K562 (cell line): Measurements from ENCODE around the gene MRPS10. TPM values are rescaled to one million over a fixed set of nuclear protein-coding genes. Genes with fewer than 3 reads are reported as not detected.

Experiments
- ATF1 ChIP-seq, 2 experiments: fragments of 450-650 bp in 1 of 2; IDR thresholded peaks; 2 replicates each; pipeline ENCODE4 v1.6.1; 2016; ENCODE audit warnings: missing compliant biosample characterization in 1 of 2, missing genetic modification characterization in 1 of 2
- CREB1 ChIP-seq, 2 experiments: sonication (generic) in 1 of 2; formaldehyde crosslinking in 1 of 2; IDR thresholded peaks; 2 replicates each; pipeline versions ENCODE4 v1.6.1 to v1.8.0; 2012 to 2022; ENCODE audit warnings: inconsistent platforms in 1 of 2, mild to moderate bottlenecking in 1 of 2, missing genetic modification reagents in 1 of 2, moderate library complexity in 1 of 2
- CREM ChIP-seq: IDR thresholded peaks from 2 replicates; pipeline ENCODE4 v1.6.1; 2014; ENCODE audit warnings: antibody characterized with exemption, low read depth
- DDX20 ChIP-seq: fragments of 450-650 bp; IDR thresholded peaks from 2 replicates; pipeline ENCODE4 v1.6.1; 2016; ENCODE audit warnings: missing genetic modification characterization, low read depth, mild to moderate bottlenecking, missing compliant biosample characterization, moderate library complexity
- EHMT2 ChIP-seq: fragments of 450-650 bp; IDR thresholded peaks from 2 replicates; pipeline ENCODE4 v1.6.1; 2018; ENCODE audit warnings: antibody characterized with exemption
- HMG20B ChIP-seq: fragments of 250-450 bp; sonication (Bioruptor Pico); IDR thresholded peaks from 2 replicates; pipeline ENCODE4 v1.5.0; 2021; ENCODE audit warnings: mild to moderate bottlenecking
- MYNN ChIP-seq, 2 experiments: sonication (generic); formaldehyde crosslinking in 1 of 2; IDR thresholded peaks; 2 replicates each; pipeline versions ENCODE4 v1.5.0 to v1.6.1; 2016 to 2020; ENCODE audit warnings: antibody characterized with exemption in 1 of 2, missing genetic modification reagents in 1 of 2
- NFXL1 ChIP-seq: fragments of 450-650 bp; formaldehyde crosslinking; IDR thresholded peaks from 2 replicates; pipeline ENCODE4 v1.4.0; 2021; ENCODE audit warnings: mild to moderate bottlenecking
- PHF20 ChIP-seq: fragments of 450-650 bp; IDR thresholded peaks from 2 replicates; pipeline ENCODE4 v1.6.1; 2018; ENCODE audit not compliant: partially characterized antibody
- POU5F1 ChIP-seq: fragments of 150-350 bp; IDR thresholded peaks from 2 replicates; pipeline ENCODE4 v1.6.1; 2014; ENCODE audit warnings: borderline replicate concordance, low read length, low read depth, mild to moderate bottlenecking; ENCODE audit not compliant: partially characterized antibody
- PPARD ChIP-seq: fragments of 250-450 bp; sonication (Bioruptor Pico); IDR thresholded peaks from 2 replicates; pipeline ENCODE4 v1.8.0; 2022; ENCODE audit warnings: inconsistent platforms, mild to moderate bottlenecking, moderate library complexity
- SAFB ChIP-seq: fragments of 200-400 bp; formaldehyde crosslinking; IDR thresholded peaks from 2 replicates; pipeline ENCODE4 v1.6.1; 2017; ENCODE audit warnings: low read depth, low read length, borderline replicate concordance
- STAG1 ChIP-seq: sonication (generic); formaldehyde crosslinking; IDR thresholded peaks from 2 replicates; pipeline ENCODE4 v1.5.0; 2020; ENCODE audit warnings: missing genetic modification reagents, borderline replicate concordance
- TARDBP ChIP-seq: fragments of 450-650 bp; IDR thresholded peaks from 2 replicates; pipeline ENCODE4 v1.6.1; 2016
- WHSC1 ChIP-seq: IDR thresholded peaks from one replicate; pipeline ENCODE4 v1.6.1; 2012; ENCODE audit warnings: low read length, control low read depth, inconsistent platforms
- XRCC4 ChIP-seq: IDR thresholded peaks from one replicate; pipeline ENCODE4 v1.6.1; 2011; ENCODE audit not compliant: insufficient read depth, insufficient read length; ENCODE audit errors: extremely low read depth
- ZNF3 ChIP-seq: fragments of 250-450 bp; sonication (Bioruptor Pico); IDR thresholded peaks from 2 replicates; pipeline ENCODE4 v1.5.0; 2021; ENCODE audit warnings: mild to moderate bottlenecking, moderate library complexity
- ZNF436 ChIP-seq: fragments of 250-450, 450-650 bp; sonication (Bioruptor Pico); formaldehyde crosslinking; IDR thresholded peaks from 2 replicates; pipeline ENCODE4 v1.7.0; 2020; ENCODE audit warnings: mild to moderate bottlenecking
- ZNF561 ChIP-seq: fragments of 450-650 bp; formaldehyde crosslinking; conservative IDR thresholded peaks from 2 replicates; pipeline ENCODE4 v1.4.0; 2020; ENCODE audit warnings: mild to moderate bottlenecking, moderate library complexity
- polyA plus RNA-seq, 8 experiments: library from polyadenylated mRNA; depleted of rRNA in 4 of 8; stranded (reverse) in 5 of 8; unstranded in 3 of 8; fragments of >200 nt; fragmentation: Nextera tagmentation in 2 of 8; fragmentation: Illumina TruSeq in 1 of 8; extraction: Ambion mirVana in 2 of 8; extraction: Trizol in 1 of 8; gene quantifications; 2 replicates each; pipeline versions ENCODE4 v1.2.1 to v1.2.3, GENCODE V29; 2011 to 2014; ENCODE audit warnings: inconsistent platforms in 1 of 8, missing spikeins in 1 of 8
- total RNA-seq, 7 experiments: library from RNA; depleted of rRNA in 6 of 7; stranded (reverse); fragments of >200 nt in 6 of 7; fragmentation: Illumina TruSeq in 2 of 7; extraction: Trizol in 2 of 7; gene quantifications; 2 replicates each; pipeline versions ENCODE4 v1.2.1 to v1.2.3, GENCODE V29; 2011 to 2021; ENCODE audit warnings: low replicate concordance in 1 of 7
- TF ChIP-seq, protein P1 (sequence below): fragments of 450-650 bp; formaldehyde crosslinking; IDR thresholded peaks from 2 replicates; pipeline ENCODE4 v1.4.0; 2020; ENCODE audit warnings: mild to moderate bottlenecking, moderate library complexity
- TF ChIP-seq, protein P2 (sequence below): fragments of 450-650 bp; IDR thresholded peaks from 2 replicates; pipeline ENCODE4 v1.6.1; 2016; ENCODE audit warnings: borderline replicate concordance
- TF ChIP-seq, protein P3 (sequence below): fragments of 250-450 bp; sonication (Bioruptor Pico); IDR thresholded peaks from 2 replicates; pipeline ENCODE4 v1.5.0; 2021; ENCODE audit warnings: mild to moderate bottlenecking, moderate library complexity

Gene MRPS10
- total and polyA plus RNA-seq, 9 of the 15 experiments (the other 6 are each of a cell fraction or from before 2014, with no cell fraction given), result 48.6 to 166 (median 93.7) TPM

DNA sequence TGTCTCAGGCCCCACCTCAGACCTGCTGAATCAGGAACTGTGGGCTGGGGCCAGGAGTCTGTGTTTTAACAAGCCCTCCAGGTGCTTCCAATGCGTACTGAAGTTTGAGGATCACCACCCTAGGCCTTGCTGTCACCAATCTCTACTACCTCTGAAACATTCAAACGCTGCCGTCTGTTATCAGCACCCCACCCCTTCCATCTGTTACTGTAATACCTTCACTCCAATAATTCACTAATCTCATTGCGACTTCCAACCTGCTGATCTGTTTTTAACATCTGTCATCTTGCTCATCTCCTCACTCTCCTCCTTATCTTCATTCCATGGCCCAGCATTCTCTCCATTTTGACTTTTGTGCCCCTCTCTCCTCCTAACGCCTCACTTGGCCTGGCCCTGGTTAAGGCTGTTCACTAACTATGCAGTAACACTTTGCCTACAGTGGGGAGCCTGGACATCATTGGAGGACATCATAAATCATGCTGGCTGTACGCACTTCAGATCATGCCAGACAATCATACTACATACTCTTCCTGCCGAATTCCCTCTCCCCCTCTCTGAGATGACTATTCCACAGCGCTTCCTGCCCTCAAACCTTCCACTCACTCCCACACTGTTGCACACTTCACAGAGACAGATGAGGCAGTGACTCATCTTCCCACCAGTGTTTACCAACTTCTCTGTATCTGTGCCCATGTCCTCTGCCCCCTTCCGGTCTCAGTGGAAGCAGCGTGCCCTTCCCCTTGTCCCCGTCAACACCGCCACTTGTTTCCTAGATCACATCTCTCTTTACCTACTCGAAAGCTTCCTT, 19.9 kb downstream of the MRPS10 start (continued):
- no peak for TF ChIP-seq SAFB
- peak; percentile 87 for TF ChIP-seq MYNN (IDR thresholded peaks at IDR 0.05)
- TF ChIP-seq MYNN (CRISPR knock-in tag; IDR thresholded peaks at IDR 0.05), result no peak
- TF ChIP-seq POU5F1, result no peak
- peak; percentile 42; the same call in 1 of the 2 replicates for TF ChIP-seq CREM
- peak; percentile 64; the same call in 1 of the 2 replicates for TF ChIP-seq TARDBP
- TF ChIP-seq PPARD (CRISPR knock-in tag), result no peak
- no peak for TF ChIP-seq DDX20 (tag)
- TF ChIP-seq HMG20B (CRISPR knock-in tag), result no peak
- TF ChIP-seq, protein P1, sequence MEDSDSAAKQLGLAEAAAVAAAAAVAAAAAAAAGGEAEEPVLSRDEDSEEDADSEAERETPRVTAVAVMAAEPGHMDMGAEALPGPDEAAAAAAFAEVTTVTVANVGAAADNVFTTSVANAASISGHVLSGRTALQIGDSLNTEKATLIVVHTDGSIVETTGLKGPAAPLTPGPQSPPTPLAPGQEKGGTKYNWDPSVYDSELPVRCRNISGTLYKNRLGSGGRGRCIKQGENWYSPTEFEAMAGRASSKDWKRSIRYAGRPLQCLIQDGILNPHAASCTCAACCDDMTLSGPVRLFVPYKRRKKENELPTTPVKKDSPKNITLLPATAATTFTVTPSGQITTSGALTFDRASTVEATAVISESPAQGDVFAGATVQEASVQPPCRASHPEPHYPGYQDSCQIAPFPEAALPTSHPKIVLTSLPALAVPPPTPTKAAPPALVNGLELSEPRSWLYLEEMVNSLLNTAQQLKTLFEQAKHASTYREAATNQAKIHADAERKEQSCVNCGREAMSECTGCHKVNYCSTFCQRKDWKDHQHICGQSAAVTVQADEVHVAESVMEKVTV (CRISPR knock-in tag), result no peak
- no peak for TF ChIP-seq ATF1 (CRISPR knock-in tag; IDR thresholded peaks at IDR 0.05)
- peak; percentile 75 for TF ChIP-seq ATF1 (tag; IDR thresholded peaks at IDR 0.05)
- no peak for TF ChIP-seq STAG1 (CRISPR knock-in tag)
- peak; percentile 69; the same call in 1 of the 2 replicates for TF ChIP-seq CREB1 (IDR thresholded peaks at IDR 0.05)
- peak; percentile 55; the same call in 1 of the 2 replicates for TF ChIP-seq CREB1 (CRISPR knock-in tag; IDR thresholded peaks at IDR 0.05)
- no peak for TF ChIP-seq ZNF561 (CRISPR knock-in tag)
- TF ChIP-seq ZNF3, result no peak
- TF ChIP-seq, protein P2, sequence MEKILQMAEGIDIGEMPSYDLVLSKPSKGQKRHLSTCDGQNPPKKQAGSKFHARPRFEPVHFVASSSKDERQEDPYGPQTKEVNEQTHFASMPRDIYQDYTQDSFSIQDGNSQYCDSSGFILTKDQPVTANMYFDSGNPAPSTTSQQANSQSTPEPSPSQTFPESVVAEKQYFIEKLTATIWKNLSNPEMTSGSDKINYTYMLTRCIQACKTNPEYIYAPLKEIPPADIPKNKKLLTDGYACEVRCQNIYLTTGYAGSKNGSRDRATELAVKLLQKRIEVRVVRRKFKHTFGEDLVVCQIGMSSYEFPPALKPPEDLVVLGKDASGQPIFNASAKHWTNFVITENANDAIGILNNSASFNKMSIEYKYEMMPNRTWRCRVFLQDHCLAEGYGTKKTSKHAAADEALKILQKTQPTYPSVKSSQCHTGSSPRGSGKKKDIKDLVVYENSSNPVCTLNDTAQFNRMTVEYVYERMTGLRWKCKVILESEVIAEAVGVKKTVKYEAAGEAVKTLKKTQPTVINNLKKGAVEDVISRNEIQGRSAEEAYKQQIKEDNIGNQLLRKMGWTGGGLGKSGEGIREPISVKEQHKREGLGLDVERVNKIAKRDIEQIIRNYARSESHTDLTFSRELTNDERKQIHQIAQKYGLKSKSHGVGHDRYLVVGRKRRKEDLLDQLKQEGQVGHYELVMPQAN, result 0 out of 2 replicates have a peak, but pooled peaks have one; percentile 66
- TF ChIP-seq NFXL1, result no peak
- no peak for TF ChIP-seq XRCC4
- peak; percentile 89 for TF ChIP-seq EHMT2
- peak; percentile 24 for TF ChIP-seq PHF20
- TF ChIP-seq, protein P3, sequence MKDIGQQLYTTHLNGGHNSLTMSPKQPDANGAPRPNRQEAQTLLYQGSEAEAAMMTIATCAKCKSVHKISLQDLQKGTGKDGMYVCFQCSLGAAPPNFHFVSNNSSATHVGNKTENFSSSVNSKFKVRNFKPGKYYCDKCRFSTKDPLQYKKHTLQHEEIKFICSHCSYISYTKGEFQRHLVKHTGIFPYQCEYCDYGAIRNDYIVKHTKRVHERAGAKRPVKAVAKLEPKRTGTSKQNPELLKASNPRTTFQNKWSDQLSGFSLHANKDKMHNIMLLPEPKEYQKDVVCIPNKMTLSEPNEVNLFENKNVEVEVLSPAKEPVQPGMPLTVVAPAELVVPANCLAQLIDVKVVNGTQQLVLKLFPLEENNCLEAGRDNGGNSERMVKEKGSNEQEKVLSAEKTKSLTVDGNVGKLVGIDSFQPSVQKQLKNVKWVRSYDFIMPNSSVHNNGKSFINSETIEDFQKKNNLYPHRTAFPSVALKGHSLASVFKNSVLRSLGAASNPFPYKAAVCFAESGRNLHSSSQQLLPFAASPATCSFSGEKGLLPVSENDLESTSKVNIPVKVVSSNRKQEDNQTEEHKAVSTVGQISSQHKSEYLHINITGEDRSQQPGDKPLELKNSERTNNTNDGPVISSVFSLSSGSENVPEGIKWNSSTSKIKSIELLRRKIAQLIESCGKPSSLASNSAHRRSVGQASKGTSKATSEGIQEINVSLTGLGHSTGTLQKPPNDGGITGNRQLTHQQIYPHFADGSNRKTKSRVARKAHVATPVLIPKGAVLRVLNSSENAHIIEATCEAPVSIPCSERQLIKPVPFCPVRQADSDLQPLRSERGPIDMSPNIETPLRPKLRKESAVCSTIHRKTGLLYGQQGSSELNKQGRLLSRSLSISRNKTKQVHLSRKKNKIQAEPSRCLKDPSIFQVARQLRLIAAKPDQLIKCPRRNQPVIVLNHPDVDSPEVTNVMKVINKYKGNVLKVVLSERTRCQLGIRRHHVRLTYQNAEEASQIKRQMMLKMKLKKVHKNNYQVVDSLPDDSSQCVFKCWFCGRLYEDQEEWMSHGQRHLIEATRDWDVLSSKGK (CRISPR knock-in tag), result no peak
- no peak for TF ChIP-seq WHSC1
- TF ChIP-seq ZNF436 (CRISPR knock-in tag), result no peak
